IgD-negative memory B cell (primary cell): ENCODE results near the gene G6PC1. TPM values are rescaled to one million over a fixed set of nuclear protein-coding genes. Genes with fewer than 3 reads are reported as not detected.

Experiments used
- H3K27ac Mint-ChIP-seq, 3 donors: one replicate each; pipeline ENCODE4 v1.8.0; 2020 to 2022; ENCODE audit warnings: mild to moderate bottlenecking in 3 of 3, mixed read lengths in 3 of 3, moderate library complexity in 1 of 3
- H3K27me3 Mint-ChIP-seq: one replicate; pipeline ENCODE4 v1.8.0; 2021; ENCODE audit warnings: mixed read lengths
- H3K36me3 Mint-ChIP-seq: one replicate; pipeline ENCODE4 v1.8.0; 2020; ENCODE audit warnings: mild to moderate bottlenecking, mixed read lengths
- H3K4me1 Mint-ChIP-seq, 3 donors: one replicate each; pipeline ENCODE4 v1.8.0; 2020 to 2022; ENCODE audit warnings: mixed read lengths in 3 of 3, mild to moderate bottlenecking in 1 of 3
- H3K4me3 Mint-ChIP-seq, 4 donors: one replicate each; pipeline ENCODE4 v1.8.0; 2020 to 2022; ENCODE audit warnings: mild to moderate bottlenecking in 4 of 4, mixed read lengths in 4 of 4, moderate library complexity in 3 of 4
- H3K9me3 Mint-ChIP-seq, 3 donors: one replicate each; pipeline ENCODE4 v1.8.0; 2020 to 2021; ENCODE audit warnings: mixed read lengths in 3 of 3, mild to moderate bottlenecking in 1 of 3
- polyA plus RNA-seq: library from polyadenylated mRNA; unstranded; fragments of 300-500 nt; fragmentation: Illumina TruSeq; gene quantifications from one replicate; pipeline ENCODE4 v1.2.3, GENCODE V29; 2021

G6PC1 gene
- polyA plus RNA-seq, 1 donor from 2014 or later: not detected

GRCh38 chr17:42928714-42929496 lies 28.3 kb downstream of the G6PC1 start:
- H3K36me3 Mint-ChIP-seq: peaks cover 3% of the 10 kb centered on the region
- no peaks in the 10 kb centered on the region for H3K27me3 Mint-ChIP-seq
- H3K27ac Mint-ChIP-seq: no peak overlapping the region
- peaks cover 0 to 7% (median 4%) of the 10 kb centered on the region in 3 donors for H3K4me1 Mint-ChIP-seq
- H3K9me3 Mint-ChIP-seq: no peaks in the 10 kb centered on the region
- H3K4me3 Mint-ChIP-seq: no peak overlapping the region

GRCh38 chr17:42929497-42929844 lies 28.9 kb downstream of the G6PC1 start:
- Mint-ChIP-seq H3K27ac (no peak overlapping the region), H3K9me3 (no peaks in the 10 kb centered on the region), H3K36me3 (peaks cover 3% of the 10 kb centered on the region), H3K4me1 (peaks cover 0 to 7% (median 4%) of the 10 kb centered on the region in 3 donors), H3K4me3 (no peak overlapping the region), H3K27me3 (no peaks in the 10 kb centered on the region)

GRCh38 chr17:42937712-42938596 lies 37.4 kb downstream of the G6PC1 start:
- Mint-ChIP-seq H3K27me3 (no peaks in the 10 kb centered on the region), H3K4me1 (no peaks in the 10 kb centered on the region), H3K4me3 (no peak overlapping the region), H3K9me3 (no peaks in the 10 kb centered on the region), H3K27ac (no peak overlapping the region), H3K36me3 (no peaks in the 10 kb centered on the region)

GRCh38 chr17:42944211-42944610 lies 43.6 kb downstream of the G6PC1 start:
- Mint-ChIP-seq H3K4me3 (no peak overlapping the region), H3K36me3 (peaks cover 2% of the 10 kb centered on the region), H3K4me1 (no peaks in the 10 kb centered on the region), H3K9me3 (no peaks in the 10 kb centered on the region), H3K27ac (no peak overlapping the region), H3K27me3 (no peaks in the 10 kb centered on the region)

GRCh38 chr17:42946812-42947211 lies 46.2 kb downstream of the G6PC1 start:
- H3K27ac Mint-ChIP-seq: no peak overlapping the region
- peaks cover 2% of the 10 kb centered on the region for H3K36me3 Mint-ChIP-seq
- no peaks in the 10 kb centered on the region for H3K4me1 Mint-ChIP-seq
- H3K27me3 Mint-ChIP-seq: no peaks in the 10 kb centered on the region
- no peak overlapping the region for H3K4me3 Mint-ChIP-seq
- no peaks in the 10 kb centered on the region for H3K9me3 Mint-ChIP-seq

GRCh38 chr17:42950044-42950783 lies 49.6 kb downstream of the G6PC1 start:
- Mint-ChIP-seq H3K9me3 (no peaks in the 10 kb centered on the region), H3K27me3 (no peaks in the 10 kb centered on the region), H3K4me3 (no peak overlapping the region), H3K4me1 (no peaks in the 10 kb centered on the region), H3K27ac (no peak overlapping the region), H3K36me3 (peaks cover 3% of the 10 kb centered on the region)

Other genes starting within 250 kb of the G6PC1 start
- gene TUBG2, start 241.5 kb upstream of the G6PC1 start, polyA plus RNA-seq: 2.5 TPM
- gene PLEKHH3, start 223.8 kb upstream of the G6PC1 start, polyA plus RNA-seq: 1.1 TPM
- gene CCR10, start 219.0 kb upstream of the G6PC1 start, polyA plus RNA-seq: 2.1 TPM
- 1.1 TPM for gene CNTNAP1, start 218.3 kb upstream of the G6PC1 start, polyA plus RNA-seq
- 37.4 TPM for gene EZH1, start 155.8 kb upstream of the G6PC1 start, polyA plus RNA-seq
- gene RAMP2, start 139.6 kb upstream of the G6PC1 start, polyA plus RNA-seq: not detected
- gene VPS25, start 127.3 kb upstream of the G6PC1 start, polyA plus RNA-seq: 45.6 TPM
- not detected for gene WNK4, start 120.2 kb upstream of the G6PC1 start, polyA plus RNA-seq
- gene COA3, start 102.1 kb upstream of the G6PC1 start, polyA plus RNA-seq: 117 TPM
- gene CNTD1, start 101.9 kb upstream of the G6PC1 start, polyA plus RNA-seq: 0.41 TPM
- gene BECN1, start 76.5 kb upstream of the G6PC1 start, polyA plus RNA-seq: 136 TPM
- gene PSME3, start 67.4 kb upstream of the G6PC1 start, polyA plus RNA-seq: 116 TPM
- gene AOC2, start 56.2 kb upstream of the G6PC1 start, polyA plus RNA-seq: not detected
- not detected for gene AOC3, start 49.6 kb upstream of the G6PC1 start, polyA plus RNA-seq
- 48.9 TPM for gene AARSD1, start 63.7 kb downstream of the G6PC1 start, polyA plus RNA-seq
- gene PTGES3L, start 79.3 kb downstream of the G6PC1 start, polyA plus RNA-seq: 1.4 TPM
- 24.0 TPM for gene RUNDC1, start 79.8 kb downstream of the G6PC1 start, polyA plus RNA-seq
- gene RPL27, start 97.6 kb downstream of the G6PC1 start, polyA plus RNA-seq: 2,481 TPM
- 63.7 TPM for gene IFI35, start 106.0 kb downstream of the G6PC1 start, polyA plus RNA-seq
- 47.6 TPM for gene VAT1, start 121.6 kb downstream of the G6PC1 start, polyA plus RNA-seq
- gene RND2, start 124.4 kb downstream of the G6PC1 start, polyA plus RNA-seq: 0.05 TPM
- 3.2 TPM for gene BRCA1, start 224.6 kb downstream of the G6PC1 start, polyA plus RNA-seq